Gastrocnemius medialis (tissue), 4 donors: ENCODE data around the gene CIZ1. TPM values are rescaled to one million over a fixed set of nuclear protein-coding genes. Genes with fewer than 3 reads are reported as not detected.

Experiments used
- ATAC-seq, 2 donors: fragments of 150-250 bp; one replicate each; pipeline ENCODE4 v1.9.1; 2016
- DNase-seq, 2 donors: peaks; one replicate each; pipeline ENCODE4 v3.0.0-alpha.2; 2019
- H3K27ac ChIP-seq, 4 donors: fragments of 200-600 bp; sonication (generic); 1 replicate in 1 of 4; 2 replicates in 3 of 4; pipeline ENCODE4 v1.5.1; 2016 to 2018; ENCODE audit warnings: mild to moderate bottlenecking in 2 of 4, moderate library complexity in 1 of 4
- H3K27me3 ChIP-seq, 3 donors: fragments of 200-600 bp; sonication (generic) in 2 of 3; 1 replicate in 1 of 3; 2 replicates in 2 of 3; pipeline versions ENCODE4 v1.5.1 to v1.6.0; 2016 to 2019; ENCODE audit warnings: mild to moderate bottlenecking in 1 of 3, moderate library complexity in 1 of 3
- H3K36me3 ChIP-seq, 2 donors: fragments of 200-600 bp; sonication (generic) in 1 of 2; one replicate each; pipeline ENCODE4 v1.5.1; 2017 to 2018
- H3K4me1 ChIP-seq, 2 donors: fragments of 200-600 bp; sonication (generic) in 1 of 2; one replicate each; pipeline ENCODE4 v1.5.1; 2016 to 2017; ENCODE audit warnings: mild to moderate bottlenecking in 2 of 2
- H3K4me3 ChIP-seq, 4 donors: fragments of 200-600 bp; sonication (generic) in 3 of 4; 1 replicate in 1 of 4; 2 replicates in 3 of 4; pipeline ENCODE4 v1.5.1; 2016 to 2019; ENCODE audit warnings: mild to moderate bottlenecking in 2 of 4
- H3K9me3 ChIP-seq, 3 donors: fragments of 200-600 bp; sonication (generic) in 2 of 3; 1 replicate in 1 of 3; 2 replicates in 2 of 3; pipeline ENCODE4 v1.5.1; 2016 to 2019
- CTCF ChIP-seq, 5 experiments: fragments of 450-650 bp in 3 of 5; fragments of 200-600 bp in 2 of 5; sonication (generic) in 2 of 5; IDR thresholded peaks in 4 of 5; conservative IDR thresholded peaks in 1 of 5; 1 replicate in 4 of 5; 2 replicates in 1 of 5; pipeline ENCODE4 v1.5.1; 2016 to 2019; ENCODE audit warnings: antibody characterized with exemption in 5 of 5, mild to moderate bottlenecking in 3 of 5, moderate library complexity in 3 of 5
- POLR2A ChIP-seq, 2 donors: fragments of 450-650 bp; IDR thresholded peaks; one replicate each; pipeline ENCODE4 v1.6.1; 2017; ENCODE audit warnings: antibody characterized with exemption in 2 of 2, mild to moderate bottlenecking in 2 of 2, moderate library complexity in 2 of 2
- in situ Hi-C, 4 donors: fragments of 200-750 bp; cut with MboI; loops; one replicate each; pipeline versions ENCODE4 v1.15.0 to v1.8.0; 2017; ENCODE audit warnings: low sequenced_read_pairs in 4 of 4
- intact Hi-C: fragments of 100-400 bp; cut with DNase I; formaldehyde crosslinking; loops from one replicate; pipeline ENCODE4 v1.15.1; 2023; ENCODE audit warnings: low total_unique reads
- total RNA-seq, 4 donors: library from RNA; depleted of rRNA; stranded (reverse); fragments of >200 nt; gene quantifications; one replicate each; pipeline versions ENCODE4 v1.1.0 to v1.2.3, GENCODE V29; 2016

Gene CIZ1
- total RNA-seq, 4 donors from 2014 or later: 47.8 to 61.3 (median 53.0) TPM

- no peaks in the 10 kb centered on the region for H3K27me3 ChIP-seq
- peaks cover 0 to 38% of the 10 kb centered on the region in 2 donors for H3K36me3 ChIP-seq
- intact Hi-C loops (no loop called here), in situ Hi-C loops (loop anchor here in 2 of 4 donors (25.0 kb wide), 1 partner anchor 160 kb away; no protein-coding TSS in a partner anchor)
- DNase-seq (peak in 1 of 2 donors; percentile 19), ATAC-seq (no peak)
- H3K27ac ChIP-seq: no peak overlapping the region
- H3K4me3 ChIP-seq: no peak overlapping the region
- H3K4me1 ChIP-seq: peaks cover 25 to 30% of the 10 kb centered on the region in 2 donors
- H3K9me3 ChIP-seq: no peaks in the 10 kb centered on the region
- TF ChIP-seq POLR2A (IDR thresholded peaks at IDR 0.05) (no peak), CTCF (IDR thresholded peaks at IDR 0.05 in 4 of 5, conservative IDR thresholded peaks at IDR 0.05 in 1 of 5) (no peak)
Measured at GRCh38 chr9:128121924-128122808, 69.2 kb downstream of the CIZ1 start.

GRCh38 chr9:128121466-128121810 is 69.9 kb downstream of the CIZ1 start:
- no peak for ATAC-seq
- intact Hi-C loops: no loop called here

GRCh38 chr9:128120741-128121465 is 70.5 kb downstream of the CIZ1 start:
- no peak for TF ChIP-seq CTCF (IDR thresholded peaks at IDR 0.05 in 4 of 5, conservative IDR thresholded peaks at IDR 0.05 in 1 of 5)
- TF ChIP-seq POLR2A (IDR thresholded peaks at IDR 0.05): no peak
- intact Hi-C loops (no loop called here), in situ Hi-C loops (loop anchor here in 2 of 4 donors (25.0 kb wide), 1 partner anchor 159 kb away; no protein-coding TSS in a partner anchor)
- H3K27me3 ChIP-seq: no peaks in the 10 kb centered on the region
- H3K4me1 ChIP-seq: peaks cover 18% of the 10 kb centered on the region in 2 donors
- no peak overlapping the region for H3K4me3 ChIP-seq
- H3K9me3 ChIP-seq: no peaks in the 10 kb centered on the region
- ATAC-seq (no peak), DNase-seq (peak in 1 of 2 donors; percentile 59)
- peak overlapping the region in 3 of 4 donors; percentile 33 to 57 (median 42) for H3K27ac ChIP-seq
- peaks cover 0 to 38% of the 10 kb centered on the region in 2 donors for H3K36me3 ChIP-seq

More at GRCh38 chr9:128121466-128121810, 69.9 kb downstream of the CIZ1 start:
- H3K27me3 ChIP-seq: no peaks in the 10 kb centered on the region
- in situ Hi-C loops: loop anchor here in 2 of 4 donors (25.0 kb wide), 1 partner anchor 159 kb away; no protein-coding TSS in a partner anchor
- DNase-seq: no peak
- no peak for TF ChIP-seq CTCF (IDR thresholded peaks at IDR 0.05 in 4 of 5, conservative IDR thresholded peaks at IDR 0.05 in 1 of 5)
- TF ChIP-seq POLR2A (IDR thresholded peaks at IDR 0.05): no peak
- H3K9me3 ChIP-seq: no peaks in the 10 kb centered on the region
- H3K4me3 ChIP-seq: no peak overlapping the region
- peaks cover 0 to 38% of the 10 kb centered on the region in 2 donors for H3K36me3 ChIP-seq
- H3K27ac ChIP-seq: peak overlapping the region in 2 of 4 donors; percentile 42 to 57
- H3K4me1 ChIP-seq: peaks cover 23% of the 10 kb centered on the region in 2 donors

- TF ChIP-seq CTCF (IDR thresholded peaks at IDR 0.05 in 4 of 5, conservative IDR thresholded peaks at IDR 0.05 in 1 of 5) (no peak), POLR2A (IDR thresholded peaks at IDR 0.05) (no peak)
Measured at GRCh38 chr9:128120061-128120740, 71.2 kb downstream of the CIZ1 start.

More at GRCh38 chr9:128120061-128120740, 71.2 kb downstream of the CIZ1 start:
- intact Hi-C loops: no loop called here
- no peaks in the 10 kb centered on the region for H3K27me3 ChIP-seq
- H3K9me3 ChIP-seq: no peaks in the 10 kb centered on the region
- peaks cover 11% of the 10 kb centered on the region in 2 donors for H3K4me1 ChIP-seq
- in situ Hi-C loops: loop anchor here in 2 of 4 donors (25.0 kb wide), 1 partner anchor 158 kb away; no protein-coding TSS in a partner anchor
- peak in 1 of 2 donors; percentile 23 for DNase-seq
- peak overlapping the region in 1 of 4 donors; percentile 57 for H3K27ac ChIP-seq
- no peak overlapping the region for H3K4me3 ChIP-seq
- peaks cover 0 to 38% of the 10 kb centered on the region in 2 donors for H3K36me3 ChIP-seq
- ATAC-seq: no peak
